OCI-LY7 (cell line): ENCODE results near the gene PLEKHG4B. TPM values are rescaled to one million over a fixed set of nuclear protein-coding genes. Genes with fewer than 3 reads are reported as not detected.
"Not testable (repeated sequence)": the region's sequence is repeated elsewhere in the genome, so short reads cannot be mapped to it uniquely, and the experiment has no call there.

Experiments
- BruUV-seq: library from RNA; stranded (reverse); fragments of 400-500 nt; replicated peaks from 2 replicates; lab custom pipeline; 2021; lab: Mats Ljungman, UMichigan
- CTCF ChIA-PET: fragments of 300-600 bp; sonication (Branson Sonifier 250); formaldehyde crosslinking; loops from one replicate; lab custom pipeline; 2022; ENCODE audit warnings: antibody characterized with exemption; ENCODE audit not compliant: unreplicated experiment; lab: Charles Lee
- POLR2A ChIA-PET: fragments of 300-600 bp; sonication (Branson Sonifier 250); formaldehyde crosslinking; loops from one replicate; lab custom pipeline; 2022; ENCODE audit warnings: antibody characterized with exemption; lab: Charles Lee
- DNase-seq: peaks from one replicate; pipeline ENCODE4 v3.0.0-alpha.2; 2015; ENCODE audit warnings: low spot score
- H2AFZ ChIP-seq: fragments of 200-600 bp; sonication (generic), shearing (Covaris generic); 2 replicates; pipeline ENCODE4 v1.6.1; 2014; ENCODE audit warnings: mild to moderate bottlenecking, antibody characterized with exemption, low read length, moderate library complexity
- H3K27ac ChIP-seq: fragments of 200-600 bp; sonication (generic); 2 replicates; pipeline ENCODE4 v1.5.1; 2014; ENCODE audit warnings: mixed run types, low read depth, mild to moderate bottlenecking, moderate library complexity, low read length, inconsistent platforms; ENCODE audit not compliant: poor library complexity, severe bottlenecking
- H3K36me3 ChIP-seq: fragments of 200-600 bp; sonication (generic); 2 replicates; pipeline ENCODE4 v1.6.1; 2014; ENCODE audit warnings: mild to moderate bottlenecking, antibody characterized with exemption, low read length, moderate library complexity, mixed read lengths; ENCODE audit not compliant: insufficient read depth
- H3K4me1 ChIP-seq: fragments of 200-600 bp; sonication (generic); 2 replicates; pipeline ENCODE4 v1.5.1; 2014; ENCODE audit warnings: mild to moderate bottlenecking, low read length; ENCODE audit not compliant: insufficient read depth, poor library complexity, severe bottlenecking
- H3K4me2 ChIP-seq: fragments of 200-600 bp; sonication (generic); 2 replicates; pipeline ENCODE4 v1.6.1; 2014; ENCODE audit warnings: mild to moderate bottlenecking, low read length
- H3K4me3 ChIP-seq: fragments of 200-600 bp; sonication (generic); 2 replicates; pipeline ENCODE4 v1.5.1; 2014; ENCODE audit warnings: mild to moderate bottlenecking, low read depth, low read length; ENCODE audit not compliant: poor library complexity, severe bottlenecking
- H3K79me2 ChIP-seq: fragments of 200-600 bp; sonication (generic); 2 replicates; pipeline ENCODE4 v1.6.1; 2016; ENCODE audit warnings: low read depth, mild to moderate bottlenecking, low read length, moderate library complexity, mixed read lengths; ENCODE audit not compliant: insufficient read depth
- H3K9me2 ChIP-seq: fragments of 200-600 bp; sonication (generic); 2 replicates; pipeline ENCODE4 v1.6.1; 2016; ENCODE audit warnings: mild to moderate bottlenecking, low read length, mixed read lengths; ENCODE audit not compliant: insufficient read depth
- H3K9me3 ChIP-seq: fragments of 200-600 bp; sonication (generic); 2 replicates; pipeline ENCODE4 v1.6.1; 2014; ENCODE audit warnings: mild to moderate bottlenecking, mixed run types, low read length, mixed read lengths
- H4K20me1 ChIP-seq: fragments of 200-600 bp; sonication (generic); 2 replicates; pipeline ENCODE4 v1.6.1; 2014; ENCODE audit warnings: mild to moderate bottlenecking, antibody characterized with exemption, low read length, moderate library complexity, mixed read lengths; ENCODE audit not compliant: insufficient read depth
- EZH2phosphoT487 ChIP-seq: fragments of 200-600 bp; sonication (generic); IDR thresholded peaks from 2 replicates; pipeline ENCODE4 v1.6.1; 2018; ENCODE audit warnings: low read depth, borderline replicate concordance, mild to moderate bottlenecking, mixed run types, antibody characterized with exemption, low read length, moderate library complexity, mixed read lengths
- intact Hi-C: fragments of 100-400 bp; cut with micrococcal nuclease; formaldehyde crosslinking; loops from one replicate; pipeline ENCODE4 v1.10.0; 2022; ENCODE audit not compliant: unreplicated experiment
- total RNA-seq, 2 experiments: library from RNA; depleted of rRNA in 1 of 2; stranded (reverse); fragments of >200 nt in 1 of 2; shearing (Covaris generic) in 1 of 2; gene quantifications; 2 replicates each; pipeline ENCODE4 v1.2.3, GENCODE V29; 2014 to 2022
- TF ChIP-seq, protein P1 (sequence below): fragments of 200-600 bp; sonication (generic); conservative IDR thresholded peaks from 2 replicates; pipeline ENCODE4 v1.5.1; 2014; ENCODE audit warnings: mild to moderate bottlenecking, antibody characterized with exemption, low read length, moderate library complexity, mixed read lengths

The PLEKHG4B gene
- total RNA-seq, 2 experiments from 2014 or later = 0.30 to 0.41 TPM

DNA sequence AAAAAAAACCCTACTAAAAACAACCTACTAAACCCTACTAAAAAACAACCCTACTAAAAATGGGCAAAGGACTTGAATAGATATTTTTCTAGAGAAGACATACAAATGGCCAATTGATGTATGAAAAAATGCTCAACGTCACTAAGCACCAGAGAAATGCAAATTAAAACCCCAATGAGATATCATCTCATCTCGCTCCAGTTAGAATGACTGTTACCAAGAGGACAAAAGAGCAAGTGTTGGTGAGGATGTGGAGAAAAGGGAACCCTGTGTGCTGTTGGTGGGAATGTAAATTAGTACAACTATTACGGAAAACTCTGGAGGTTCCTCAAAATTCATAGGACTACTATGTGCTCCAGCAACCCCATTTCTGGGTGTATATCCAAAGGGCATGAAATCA is 136.9 kb downstream of the PLEKHG4B start:
- H3K4me2 ChIP-seq = no peak overlapping the region
- peaks cover 1% of the 10 kb centered on the region; the same call in 1 of the 2 replicates for H3K79me2 ChIP-seq
- ChIA-PET POLR2A (no interaction called here), CTCF (no interaction called here)
- no peak overlapping the region for H3K4me3 ChIP-seq
- no peaks in the 10 kb centered on the region for H3K4me1 ChIP-seq
- no peak overlapping the region for H3K27ac ChIP-seq
- intact Hi-C loops = no loop called here
- H3K9me2 ChIP-seq = no peaks in the 10 kb centered on the region
- TF ChIP-seq EZH2phosphoT487 = no peak
- TF ChIP-seq, protein P1, sequence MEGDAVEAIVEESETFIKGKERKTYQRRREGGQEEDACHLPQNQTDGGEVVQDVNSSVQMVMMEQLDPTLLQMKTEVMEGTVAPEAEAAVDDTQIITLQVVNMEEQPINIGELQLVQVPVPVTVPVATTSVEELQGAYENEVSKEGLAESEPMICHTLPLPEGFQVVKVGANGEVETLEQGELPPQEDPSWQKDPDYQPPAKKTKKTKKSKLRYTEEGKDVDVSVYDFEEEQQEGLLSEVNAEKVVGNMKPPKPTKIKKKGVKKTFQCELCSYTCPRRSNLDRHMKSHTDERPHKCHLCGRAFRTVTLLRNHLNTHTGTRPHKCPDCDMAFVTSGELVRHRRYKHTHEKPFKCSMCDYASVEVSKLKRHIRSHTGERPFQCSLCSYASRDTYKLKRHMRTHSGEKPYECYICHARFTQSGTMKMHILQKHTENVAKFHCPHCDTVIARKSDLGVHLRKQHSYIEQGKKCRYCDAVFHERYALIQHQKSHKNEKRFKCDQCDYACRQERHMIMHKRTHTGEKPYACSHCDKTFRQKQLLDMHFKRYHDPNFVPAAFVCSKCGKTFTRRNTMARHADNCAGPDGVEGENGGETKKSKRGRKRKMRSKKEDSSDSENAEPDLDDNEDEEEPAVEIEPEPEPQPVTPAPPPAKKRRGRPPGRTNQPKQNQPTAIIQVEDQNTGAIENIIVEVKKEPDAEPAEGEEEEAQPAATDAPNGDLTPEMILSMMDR = no peak
- no TSS peak for BruUV-seq
- no peaks in the 10 kb centered on the region for H4K20me1 ChIP-seq
- H3K9me3 ChIP-seq = no peaks in the 10 kb centered on the region
- no peak overlapping the region for H2AFZ ChIP-seq
- no peak for DNase-seq
- peaks cover 95% of the 10 kb centered on the region for H3K36me3 ChIP-seq

DNA sequence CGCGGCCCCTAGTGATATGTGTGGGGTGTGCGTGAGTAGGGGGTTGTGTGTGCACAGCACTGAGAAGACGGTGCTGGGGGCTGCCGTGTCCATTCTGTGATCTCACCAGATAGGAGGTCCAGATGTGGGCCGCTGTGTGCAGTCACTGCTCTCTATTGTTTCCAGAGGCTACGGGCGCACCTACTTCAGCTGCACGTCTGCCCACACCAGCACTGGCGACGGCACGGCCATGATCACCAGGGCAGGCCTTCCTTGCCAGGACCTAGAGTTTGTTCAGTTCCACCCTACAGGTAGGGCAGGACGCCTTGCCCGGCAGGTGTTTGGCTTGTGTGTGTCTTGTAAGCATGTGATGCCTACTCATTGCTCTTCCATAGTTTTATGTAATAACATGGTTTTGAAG is 138.7 kb downstream of the PLEKHG4B start:
- Histone ChIP-seq H3K36me3 (peaks cover 92% of the 10 kb centered on the region), H3K4me1 (no peaks in the 10 kb centered on the region), H3K79me2 (no peaks in the 10 kb centered on the region), H3K4me2 (no peak overlapping the region), H3K4me3 (no peak overlapping the region), H2AFZ (no peak overlapping the region), H3K27ac (no peak overlapping the region), H3K9me3 (no peaks in the 10 kb centered on the region), H3K9me2 (no peaks in the 10 kb centered on the region), H4K20me1 (no peaks in the 10 kb centered on the region)
- intact Hi-C loops = no loop called here
- no peak for TF ChIP-seq EZH2phosphoT487
- TF ChIP-seq, protein P1 = no peak
- no TSS peak for BruUV-seq
- CTCF ChIA-PET = no interaction called here
- POLR2A ChIA-PET = no interaction called here
- DNase-seq = no peak

DNA sequence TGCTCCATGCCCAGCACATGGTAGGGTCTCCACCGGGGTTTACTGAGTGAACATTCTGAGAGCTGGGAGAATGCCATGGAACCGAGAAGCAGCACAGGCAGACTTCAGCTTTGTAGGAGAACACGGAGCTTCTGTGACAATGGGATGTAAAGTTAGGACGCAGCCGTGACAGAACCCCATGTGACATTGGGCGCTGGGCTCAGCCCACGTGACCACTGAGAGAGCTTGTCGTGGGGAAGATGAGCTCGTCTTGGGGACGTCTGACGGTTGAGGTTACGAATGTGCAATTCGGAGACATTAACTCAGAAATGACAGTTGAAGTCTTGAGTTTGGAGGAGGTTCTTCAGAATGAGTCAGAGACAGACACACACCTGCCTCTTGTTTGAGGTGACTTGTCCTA is 139.7 kb downstream of the PLEKHG4B start:
- CTCF ChIA-PET = no interaction called here
- BruUV-seq = no TSS peak
- Histone ChIP-seq H2AFZ (no peak overlapping the region), H3K4me3 (no peak overlapping the region), H3K4me2 (no peak overlapping the region), H3K79me2 (no peaks in the 10 kb centered on the region), H3K4me1 (no peaks in the 10 kb centered on the region), H3K9me3 (no peaks in the 10 kb centered on the region), H3K9me2 (no peaks in the 10 kb centered on the region), H3K27ac (no peak overlapping the region), H3K36me3 (peaks cover 92% of the 10 kb centered on the region), H4K20me1 (no peaks in the 10 kb centered on the region)
- no peak for DNase-seq
- TF ChIP-seq, protein P1 = no peak
- TF ChIP-seq EZH2phosphoT487 = no peak
- intact Hi-C loops = no loop called here
- POLR2A ChIA-PET = no interaction called here

DNA sequence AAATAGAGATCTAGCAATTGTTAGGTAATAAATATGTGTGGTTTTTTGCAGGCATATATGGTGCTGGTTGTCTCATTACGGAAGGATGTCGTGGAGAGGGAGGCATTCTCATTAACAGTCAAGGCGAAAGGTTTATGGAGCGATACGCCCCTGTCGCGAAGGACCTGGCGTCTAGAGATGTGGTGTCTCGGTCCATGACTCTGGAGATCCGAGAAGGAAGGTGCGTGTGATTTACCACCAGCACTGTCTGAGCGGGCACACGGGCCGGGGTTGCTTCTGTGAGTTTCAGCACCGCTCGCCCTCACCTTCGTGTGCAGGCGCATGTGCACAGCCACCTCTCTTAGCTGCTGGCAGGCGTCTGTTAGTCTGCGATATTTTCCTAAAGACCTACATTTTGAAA is 141.5 kb downstream of the PLEKHG4B start:
- H3K27ac ChIP-seq, DNase-seq, H3K4me3 ChIP-seq, H3K4me2 ChIP-seq, intact Hi-C loops, H3K79me2 ChIP-seq, CTCF ChIA-PET, H2AFZ ChIP-seq, H3K9me2 ChIP-seq, BruUV-seq, H3K9me3 ChIP-seq, H3K4me1 ChIP-seq, H4K20me1 ChIP-seq, POLR2A ChIA-PET: not testable (repeated sequence)
- peaks cover 91% of the 10 kb centered on the region for H3K36me3 ChIP-seq
